Mesenchymal stem cell (in vitro differentiated cells and primary cell): ENCODE results near the gene RTP4. TPM values are rescaled to one million over a fixed set of nuclear protein-coding genes. Genes with fewer than 3 reads are reported as not detected.
A peak's percentile ranks its signal among the peaks of the same experiment; 100 is the strongest.

Source experiments
- DNase-seq: peaks from one replicate; pipeline ENCODE4 v3.0.0-alpha.2; 2013
- H2AFZ ChIP-seq: one replicate; pipeline ENCODE4 v1.6.1; 2013; ENCODE audit warnings: low read depth, mild to moderate bottlenecking, control low read depth, inconsistent platforms, low read length, moderate library complexity
- H2AK5ac ChIP-seq: 2 replicates; pipeline ENCODE4 v1.6.1; 2013; ENCODE audit warnings: low read length, moderate library complexity, mild to moderate bottlenecking, inconsistent platforms; ENCODE audit not compliant: severe bottlenecking
- H2BK120ac ChIP-seq: one replicate; pipeline ENCODE4 v1.6.1; 2013; ENCODE audit warnings: low read depth, mild to moderate bottlenecking, inconsistent platforms, low read length, moderate library complexity
- H2BK12ac ChIP-seq, 2 experiments: one replicate each; pipeline ENCODE4 v1.6.1; 2013; ENCODE audit warnings: inconsistent platforms in 2 of 2, low read length in 2 of 2, mild to moderate bottlenecking in 2 of 2, moderate library complexity in 2 of 2, control low read depth in 1 of 2
- H2BK15ac ChIP-seq: one replicate; pipeline ENCODE4 v1.6.1; 2013; ENCODE audit warnings: mild to moderate bottlenecking, low read depth, inconsistent platforms; ENCODE audit not compliant: poor library complexity, severe bottlenecking
- H2BK5ac ChIP-seq: 2 replicates; pipeline ENCODE4 v1.6.1; 2013; ENCODE audit warnings: low read depth, mild to moderate bottlenecking, low read length, control low read depth, inconsistent platforms; ENCODE audit not compliant: poor library complexity, severe bottlenecking
- H3K14ac ChIP-seq, 2 experiments: one replicate each; pipeline ENCODE4 v1.6.1; 2013; ENCODE audit warnings: inconsistent platforms in 2 of 2, low read length in 2 of 2, control low read depth in 1 of 2, mild to moderate bottlenecking in 1 of 2, moderate library complexity in 1 of 2
- H3K18ac ChIP-seq, 2 experiments: one replicate each; pipeline ENCODE4 v1.6.1; 2013; ENCODE audit warnings: inconsistent platforms in 2 of 2, low read length in 2 of 2, control low read depth in 1 of 2, low read depth in 1 of 2, mild to moderate bottlenecking in 1 of 2
- H3K23ac ChIP-seq, 2 experiments: one replicate each; pipeline ENCODE4 v1.6.1; 2013; ENCODE audit warnings: inconsistent platforms in 2 of 2, low read length in 2 of 2, mild to moderate bottlenecking in 2 of 2, moderate library complexity in 2 of 2, control low read depth in 1 of 2
- H3K27ac ChIP-seq: 2 replicates; pipeline ENCODE4 v1.5.1; 2013; ENCODE audit warnings: mild to moderate bottlenecking, moderate library complexity, low read length, control low read depth, inconsistent platforms; ENCODE audit not compliant: poor library complexity, severe bottlenecking
- H3K27me3 ChIP-seq, 2 experiments: 2 replicates each; pipeline versions ENCODE4 v1.6.1 to v1.7.0; 2013; ENCODE audit warnings: low read length in 2 of 2, mild to moderate bottlenecking in 2 of 2, moderate library complexity in 2 of 2, control low read depth in 1 of 2, inconsistent platforms in 1 of 2; ENCODE audit not compliant: control insufficient read depth in 1 of 2, insufficient read depth in 1 of 2
- H3K36me3 ChIP-seq, 2 experiments: 2 replicates each; pipeline versions ENCODE4 v1.6.1 to v1.7.0; 2013; ENCODE audit warnings: low read length in 2 of 2, control low read depth in 1 of 2, inconsistent platforms in 1 of 2, low read depth in 1 of 2, mild to moderate bottlenecking in 1 of 2; ENCODE audit not compliant: insufficient read depth in 2 of 2, control insufficient read depth in 1 of 2
- H3K4ac ChIP-seq, 2 experiments: one replicate each; pipeline ENCODE4 v1.6.1; 2013; ENCODE audit warnings: inconsistent platforms in 2 of 2, low read length in 2 of 2, mild to moderate bottlenecking in 2 of 2, moderate library complexity in 2 of 2, control low read depth in 1 of 2, low read depth in 1 of 2
- H3K4me1 ChIP-seq: 2 replicates; pipeline ENCODE4 v1.6.1; 2013; ENCODE audit warnings: low read depth, low read length, control low read depth; ENCODE audit not compliant: control insufficient read depth, insufficient read depth
- H3K4me2 ChIP-seq: 2 replicates; pipeline ENCODE4 v1.6.1; 2013; ENCODE audit warnings: low read length, mild to moderate bottlenecking, inconsistent platforms; ENCODE audit not compliant: poor library complexity, severe bottlenecking
- H3K4me3 ChIP-seq, 2 experiments: 2 replicates each; pipeline versions ENCODE4 v1.5.1 to v1.7.0; 2013; ENCODE audit warnings: low read length in 2 of 2, mild to moderate bottlenecking in 2 of 2, control low read depth in 1 of 2, low read depth in 1 of 2; ENCODE audit not compliant: insufficient read depth in 1 of 2
- H3K79me1 ChIP-seq: replicated peaks from 2 replicates; pipeline ENCODE4 v1.6.1; 2013; ENCODE audit warnings: mild to moderate bottlenecking, control low read depth, low read length, inconsistent platforms; ENCODE audit not compliant: poor library complexity, severe bottlenecking
- H3K9ac ChIP-seq: 2 replicates; pipeline ENCODE4 v1.7.0; 2013; ENCODE audit warnings: mild to moderate bottlenecking, low read length, moderate library complexity
- H3K9me3 ChIP-seq: 2 replicates; pipeline ENCODE4 v1.7.0; 2013; ENCODE audit warnings: mild to moderate bottlenecking, low read length; ENCODE audit not compliant: control insufficient read depth
- H4K8ac ChIP-seq: one replicate; pipeline ENCODE4 v1.6.1; 2013; ENCODE audit warnings: inconsistent platforms, mild to moderate bottlenecking, low read length, moderate library complexity
- H4K91ac ChIP-seq: one replicate; pipeline ENCODE4 v1.6.1; 2013; ENCODE audit warnings: mild to moderate bottlenecking, low read length, inconsistent platforms
- WGBS: methylation state at CpG from one replicate; pipeline ENCODE4 v1.1.7; 2013; ENCODE audit warnings: mixed read lengths; 5-methylcytosine and 5-hydroxymethylcytosine counted together
- polyA plus RNA-seq, 2 experiments: library from polyadenylated mRNA; stranded (reverse); fragments of 200-250 nt; gene quantifications; one replicate each; pipeline ENCODE4 v1.2.3, GENCODE V29; 2013

Gene RTP4, protein sequence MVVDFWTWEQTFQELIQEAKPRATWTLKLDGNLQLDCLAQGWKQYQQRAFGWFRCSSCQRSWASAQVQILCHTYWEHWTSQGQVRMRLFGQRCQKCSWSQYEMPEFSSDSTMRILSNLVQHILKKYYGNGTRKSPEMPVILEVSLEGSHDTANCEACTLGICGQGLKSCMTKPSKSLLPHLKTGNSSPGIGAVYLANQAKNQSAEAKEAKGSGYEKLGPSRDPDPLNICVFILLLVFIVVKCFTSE
- 0.52 TPM for polyA plus RNA-seq (2013, experiment 1 of 2)
- 0.40 TPM for polyA plus RNA-seq (2013, experiment 2 of 2)

DNA sequence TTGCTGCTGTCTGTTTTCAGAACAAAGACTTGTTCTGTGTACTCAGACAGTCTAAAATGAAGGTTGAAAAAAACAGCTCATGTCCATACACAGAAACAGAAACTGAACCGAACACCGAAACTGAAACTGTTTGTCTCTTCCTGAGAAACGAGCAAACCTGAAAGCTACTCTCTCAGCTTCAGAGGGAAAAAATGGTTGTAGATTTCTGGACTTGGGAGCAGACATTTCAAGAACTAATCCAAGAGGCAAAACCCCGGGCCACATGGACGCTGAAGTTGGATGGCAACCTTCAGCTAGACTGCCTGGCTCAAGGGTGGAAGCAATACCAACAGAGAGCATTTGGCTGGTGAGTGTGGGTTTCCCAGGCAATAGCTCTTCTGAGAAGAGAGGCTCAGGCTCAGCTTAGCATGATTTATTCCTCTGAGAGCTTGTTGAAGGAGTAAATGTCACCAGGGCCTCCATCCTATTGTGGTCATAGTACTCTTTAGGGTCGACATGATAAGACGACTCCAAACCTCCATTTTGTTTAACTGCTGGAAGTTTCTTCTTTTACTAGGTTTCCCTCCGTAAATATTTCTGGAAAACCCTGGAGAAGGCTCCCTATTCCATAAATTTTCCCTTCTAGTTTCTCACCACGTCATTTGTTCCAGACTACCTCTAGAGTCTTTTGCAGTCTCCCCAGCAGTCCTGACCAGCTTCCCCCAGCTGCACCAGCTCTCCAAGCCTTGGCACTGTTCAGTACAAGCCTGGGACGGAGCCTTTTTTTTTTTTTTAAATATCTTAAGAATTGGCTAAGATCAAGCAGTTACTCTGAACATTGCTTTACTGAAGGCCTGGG lies at the start of gene RTP4:
TSS of gene RTP4 (plus strand) at position 135 of the 838 bp plus-strand sequence. CDS start at position 192, 57 bp downstream.
- Histone ChIP-seq H4K8ac (peak within 1 kb of the TSS; percentile 72), H2AFZ (no peak within 1 kb of the TSS), H3K23ac (no peak within 1 kb of the TSS), H3K4me2 (no peak within 1 kb of the TSS), H3K27me3 (peaks cover 0 to 11% of the 10 kb centered on the region in 2 experiments), H2BK5ac (no peak within 1 kb of the TSS), H3K27ac (no peak within 1 kb of the TSS), H2BK12ac (no peak within 1 kb of the TSS), H3K18ac (peak within 1 kb of the TSS in 1 of 2 experiments; percentile 23), H3K9me3 (no peaks in the 10 kb centered on the region), H2AK5ac (no peak within 1 kb of the TSS), H3K4me1 (no peaks in the 10 kb centered on the region), H3K14ac (no peak within 1 kb of the TSS), H2BK120ac (no peak within 1 kb of the TSS), H3K79me1 (no peaks in the 10 kb centered on the region), H3K4ac (no peak within 1 kb of the TSS), H3K4me3 (peak within 1 kb of the TSS in 1 of 2 experiments; percentile 81), H2BK15ac (no peak within 1 kb of the TSS), H3K36me3 (peaks cover 0 to 12% of the 10 kb centered on the region in 2 experiments), H4K91ac (peak within 1 kb of the TSS; percentile 41), H3K9ac (peak within 1 kb of the TSS; percentile 96)
- 84% methylated on average over 9 of the region's 10 CpGs for WGBS
- DNase-seq, result peak; percentile 65

DNA sequence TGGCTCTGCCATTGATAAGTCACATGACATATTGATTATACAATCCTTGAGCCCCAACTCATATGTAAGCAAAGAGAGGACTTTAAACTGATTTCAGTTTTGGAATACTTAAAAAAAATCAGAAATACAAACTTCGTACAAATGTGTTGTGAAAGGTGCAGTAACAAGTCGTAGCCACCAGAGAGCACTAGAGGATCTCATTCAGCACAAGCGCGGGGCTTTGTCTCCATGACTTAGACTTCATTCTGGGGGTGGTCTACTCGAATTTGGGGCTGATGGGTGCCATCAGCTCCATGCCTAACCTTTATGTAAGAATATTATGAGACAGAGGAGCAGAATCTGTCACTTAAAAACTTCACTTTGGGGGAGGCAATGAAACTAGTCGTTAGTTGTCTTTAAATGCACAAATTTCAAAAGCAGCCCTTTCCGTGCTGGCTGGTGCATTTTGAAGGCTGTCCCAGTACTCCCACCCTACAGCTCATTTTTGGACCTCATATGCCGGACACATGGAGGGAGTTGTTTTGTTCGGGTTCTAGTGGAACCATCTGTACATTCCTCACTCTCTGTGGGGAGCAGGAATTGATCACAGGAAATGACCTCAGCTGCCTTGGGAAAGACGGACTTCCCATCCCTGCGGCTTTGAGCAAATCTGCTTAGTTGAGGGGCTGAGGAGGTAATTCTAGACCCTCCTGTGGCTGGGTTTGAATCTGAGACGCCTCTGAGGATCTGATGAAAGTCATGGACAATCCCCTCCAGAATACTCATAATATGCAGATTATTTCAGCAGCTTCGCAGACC lies 49.2 kb upstream of the RTP4 start:
- 25% methylated on average over 13 of the region's 13 CpGs for WGBS
- Histone ChIP-seq H3K9me3 (no peaks in the 10 kb centered on the region), H2BK120ac (no peak overlapping the region), H3K4me1 (no peaks in the 10 kb centered on the region), H3K14ac (no peak overlapping the region), H3K9ac (peak overlapping the region; percentile 88), H4K91ac (no peak overlapping the region), H4K8ac (no peak overlapping the region), H2AK5ac (no peak overlapping the region), H3K4me3 (peak overlapping the region in 1 of 2 experiments; percentile 76), H3K4me2 (peak overlapping the region; percentile 91), H2BK12ac (peak overlapping the region in 1 of 2 experiments; percentile 18), H3K79me1 (no peaks in the 10 kb centered on the region), H2AFZ (peak overlapping the region; percentile 72), H3K36me3 (no peaks in the 10 kb centered on the region), H2BK15ac (no peak overlapping the region), H2BK5ac (no peak overlapping the region), H3K23ac (no peak overlapping the region), H3K18ac (peak overlapping the region; percentile 28 to 30), H3K27me3 (peaks cover 0 to 4% of the 10 kb centered on the region in 2 experiments), H3K4ac (peak overlapping the region in 1 of 2 experiments; percentile 50), H3K27ac (peak overlapping the region; percentile 27)
- peak; percentile 68 for DNase-seq

DNA sequence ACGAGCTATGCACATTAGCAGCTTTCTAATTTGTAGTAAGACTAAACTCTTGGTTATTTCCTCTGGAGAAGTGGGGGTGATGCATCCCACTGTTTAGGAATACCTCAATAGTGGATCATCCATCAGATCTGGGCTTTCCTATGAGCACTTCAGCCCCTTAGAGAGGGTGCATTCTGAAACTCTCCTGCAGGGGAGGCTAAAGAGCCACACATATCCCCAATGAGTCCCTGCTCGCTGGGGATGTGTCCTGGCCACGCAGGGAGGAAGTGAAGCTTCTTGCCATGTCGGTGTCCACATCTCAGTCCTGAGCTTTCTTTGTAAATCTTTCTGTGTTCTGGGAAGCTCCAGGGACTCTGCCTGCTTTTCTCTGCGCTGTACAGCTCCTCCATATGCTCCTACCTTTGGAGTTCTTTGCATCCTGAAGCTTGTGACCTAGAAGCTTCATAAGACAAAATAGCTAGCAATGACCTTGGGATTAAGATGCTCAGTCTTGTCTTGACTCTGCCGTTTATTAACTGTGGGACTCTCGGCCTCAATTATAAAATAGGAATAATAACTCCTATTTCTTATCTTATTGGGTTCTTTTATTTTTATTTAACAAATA lies 48.4 kb upstream of the RTP4 start:
- 38% methylated on average over 4 of the region's 7 CpGs for WGBS
- no peak overlapping the region for H4K91ac ChIP-seq
- H2BK5ac ChIP-seq, result no peak overlapping the region
- H3K23ac ChIP-seq, result no peak overlapping the region
- H4K8ac ChIP-seq, result no peak overlapping the region
- DNase-seq, result peak; percentile 69
- no peak overlapping the region for H2AK5ac ChIP-seq
- peak overlapping the region in 1 of 2 experiments; percentile 55 for H2BK12ac ChIP-seq
- peak overlapping the region in 1 of 2 experiments; percentile 24 for H3K14ac ChIP-seq
- no peak overlapping the region for H2BK120ac ChIP-seq
- no peaks in the 10 kb centered on the region for H3K27me3 ChIP-seq
- no peak overlapping the region for H3K4ac ChIP-seq
- no peaks in the 10 kb centered on the region for H3K4me1 ChIP-seq
- no peaks in the 10 kb centered on the region for H3K79me1 ChIP-seq
- peak overlapping the region; percentile 88 for H3K9ac ChIP-seq
- H2BK15ac ChIP-seq, result no peak overlapping the region
- H3K9me3 ChIP-seq, result no peaks in the 10 kb centered on the region
- H3K36me3 ChIP-seq, result no peaks in the 10 kb centered on the region
- H3K27ac ChIP-seq, result no peak overlapping the region
- H2AFZ ChIP-seq, result no peak overlapping the region
- H3K18ac ChIP-seq, result no peak overlapping the region
- peak overlapping the region in 1 of 2 experiments; percentile 76 for H3K4me3 ChIP-seq
- H3K4me2 ChIP-seq, result peak overlapping the region; percentile 8
